ENCODE data around the gene SH2B3. TPM values are rescaled to one million over a fixed set of nuclear protein-coding genes. Genes with fewer than 3 reads are reported as not detected.

Gene SH2B3
- polyA plus RNA-seq, 1 experiment, result 21.6 TPM

DNA sequence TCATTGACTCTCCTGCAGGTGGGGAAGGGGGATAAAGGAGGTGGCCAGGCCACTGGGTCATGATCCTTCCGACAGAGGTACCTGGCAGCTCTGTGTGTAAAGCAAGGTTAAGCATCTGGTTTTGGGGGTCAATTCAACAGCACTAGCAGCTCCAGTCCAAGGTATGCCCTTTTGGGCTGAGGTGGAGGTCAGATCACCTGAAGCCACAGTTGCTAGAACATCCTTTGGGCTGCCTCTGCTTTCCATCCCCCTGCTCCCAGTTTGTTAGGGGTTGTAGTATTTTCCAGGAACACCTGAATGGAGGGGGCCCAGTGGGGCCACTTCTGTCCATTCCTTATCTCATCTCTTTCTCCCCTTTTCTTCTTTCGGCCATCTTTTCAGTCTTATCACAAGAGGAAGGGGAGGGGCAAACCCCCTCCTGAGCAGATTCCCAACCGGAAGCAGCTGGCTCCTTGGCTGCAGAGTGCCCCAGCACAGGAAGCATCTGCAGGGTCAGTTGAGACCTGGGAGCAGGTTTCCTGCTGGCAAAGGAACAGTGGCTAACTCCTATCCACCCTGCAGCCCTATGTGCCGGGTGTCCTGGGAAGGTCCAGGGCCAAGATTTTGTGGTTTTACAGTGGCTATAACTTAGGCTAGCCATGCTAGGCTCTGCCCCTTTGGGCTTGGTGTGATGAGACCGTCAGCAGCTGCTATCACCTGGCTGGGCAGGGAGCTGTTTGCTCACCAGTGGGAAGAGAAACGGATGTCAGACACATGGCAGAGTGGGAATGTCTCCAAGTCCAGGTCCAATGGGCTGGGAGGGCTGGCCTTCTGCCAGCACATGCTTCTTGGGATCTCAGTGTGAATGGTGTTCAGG, 40.2 kb downstream of the SH2B3 start:
- peak; percentile 30 for DNase-seq (ENCODE audit: low read depth, low spot score)
- ChIA-PET CTCF (interaction anchor here (2.0 kb wide), 1 partner anchor 49 kb away, joined by 11 read pairs; no protein-coding TSS in a partner anchor), POLR2A (interaction anchor here (0.8 to 1.9 kb wide), 2 partner anchors 8 to 11 kb away, joined by 5 read pairs; no protein-coding TSS in a partner anchor)
- no peaks in the 10 kb centered on the region for H3K9me3 ChIP-seq (ENCODE audit: control insufficient read depth, insufficient read depth, low read length)
- H3K27me3 ChIP-seq (ENCODE audit: control insufficient read depth, insufficient read depth, low read length), result no peaks in the 10 kb centered on the region
- TF ChIP-seq, protein P1, sequence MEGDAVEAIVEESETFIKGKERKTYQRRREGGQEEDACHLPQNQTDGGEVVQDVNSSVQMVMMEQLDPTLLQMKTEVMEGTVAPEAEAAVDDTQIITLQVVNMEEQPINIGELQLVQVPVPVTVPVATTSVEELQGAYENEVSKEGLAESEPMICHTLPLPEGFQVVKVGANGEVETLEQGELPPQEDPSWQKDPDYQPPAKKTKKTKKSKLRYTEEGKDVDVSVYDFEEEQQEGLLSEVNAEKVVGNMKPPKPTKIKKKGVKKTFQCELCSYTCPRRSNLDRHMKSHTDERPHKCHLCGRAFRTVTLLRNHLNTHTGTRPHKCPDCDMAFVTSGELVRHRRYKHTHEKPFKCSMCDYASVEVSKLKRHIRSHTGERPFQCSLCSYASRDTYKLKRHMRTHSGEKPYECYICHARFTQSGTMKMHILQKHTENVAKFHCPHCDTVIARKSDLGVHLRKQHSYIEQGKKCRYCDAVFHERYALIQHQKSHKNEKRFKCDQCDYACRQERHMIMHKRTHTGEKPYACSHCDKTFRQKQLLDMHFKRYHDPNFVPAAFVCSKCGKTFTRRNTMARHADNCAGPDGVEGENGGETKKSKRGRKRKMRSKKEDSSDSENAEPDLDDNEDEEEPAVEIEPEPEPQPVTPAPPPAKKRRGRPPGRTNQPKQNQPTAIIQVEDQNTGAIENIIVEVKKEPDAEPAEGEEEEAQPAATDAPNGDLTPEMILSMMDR (IDR thresholded peaks at IDR 0.05; ENCODE audit: low read depth, low read length), result no peak
- H3K27ac ChIP-seq (ENCODE audit: low read depth, low read length), result peak overlapping the region; percentile 52
- H3K4me3 ChIP-seq (ENCODE audit: low read depth, low read length), result no peak overlapping the region

DNA sequence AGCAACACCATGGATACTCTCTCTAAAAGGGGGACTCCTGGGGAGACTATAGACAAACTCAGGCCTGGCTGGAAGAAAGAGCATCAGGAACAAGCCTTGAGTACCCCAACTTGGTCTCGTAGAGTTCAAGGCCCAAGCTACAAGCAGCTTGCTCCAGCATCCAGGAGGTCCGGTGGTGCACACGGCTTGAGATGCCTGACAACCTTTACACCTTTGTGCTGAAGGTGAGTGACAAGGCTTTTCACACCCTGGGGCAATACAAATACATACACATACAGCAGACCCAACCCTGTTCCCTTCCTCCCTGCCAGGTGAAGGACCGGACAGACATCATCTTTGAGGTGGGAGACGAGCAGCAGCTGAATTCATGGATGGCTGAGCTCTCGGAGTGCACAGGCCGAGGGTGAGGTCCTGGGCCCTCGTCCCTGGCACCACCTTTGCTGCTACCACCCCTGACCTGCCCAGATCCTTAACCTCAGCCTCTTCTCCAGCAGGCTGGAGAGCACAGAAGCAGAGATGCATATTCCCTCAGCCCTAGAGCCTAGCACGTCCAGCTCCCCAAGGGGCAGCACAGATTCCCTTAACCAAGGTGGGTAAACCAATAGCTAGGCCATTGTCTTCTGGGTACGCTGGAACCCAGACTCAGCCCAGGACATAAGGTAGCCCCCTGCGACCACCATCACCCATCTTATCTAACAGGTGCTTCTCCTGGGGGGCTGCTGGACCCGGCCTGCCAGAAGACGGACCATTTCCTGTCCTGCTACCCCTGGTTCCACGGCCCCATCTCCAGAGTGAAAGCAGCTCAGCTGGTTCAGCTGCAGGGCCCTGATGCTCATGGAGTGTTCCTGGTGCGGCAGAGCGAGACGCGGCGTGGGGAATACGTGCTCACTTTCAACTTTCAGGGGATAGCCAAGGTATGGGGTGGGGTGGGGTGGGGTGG, 41.2 kb downstream of the SH2B3 start:
- TF ChIP-seq, protein P1 (IDR thresholded peaks at IDR 0.05; ENCODE audit: low read depth, low read length), result no peak
- Histone ChIP-seq H3K27ac (ENCODE audit: low read depth, low read length) (peak overlapping the region; percentile 52), H3K9me3 (ENCODE audit: control insufficient read depth, insufficient read depth, low read length) (no peaks in the 10 kb centered on the region), H3K27me3 (ENCODE audit: control insufficient read depth, insufficient read depth, low read length) (no peaks in the 10 kb centered on the region), H3K4me3 (ENCODE audit: low read depth, low read length) (no peak overlapping the region)
- ChIA-PET POLR2A (interaction anchor here (1.9 kb wide), 1 partner anchor 12 kb away, joined by 5 read pairs; no protein-coding TSS in a partner anchor), CTCF (interaction anchor here (0.6 to 2.0 kb wide), 2 partner anchors 10 to 50 kb away, joined by 3 to 11 read pairs; no protein-coding TSS in a partner anchor)
- DNase-seq (ENCODE audit: low read depth, low spot score), result no peak

DNA sequence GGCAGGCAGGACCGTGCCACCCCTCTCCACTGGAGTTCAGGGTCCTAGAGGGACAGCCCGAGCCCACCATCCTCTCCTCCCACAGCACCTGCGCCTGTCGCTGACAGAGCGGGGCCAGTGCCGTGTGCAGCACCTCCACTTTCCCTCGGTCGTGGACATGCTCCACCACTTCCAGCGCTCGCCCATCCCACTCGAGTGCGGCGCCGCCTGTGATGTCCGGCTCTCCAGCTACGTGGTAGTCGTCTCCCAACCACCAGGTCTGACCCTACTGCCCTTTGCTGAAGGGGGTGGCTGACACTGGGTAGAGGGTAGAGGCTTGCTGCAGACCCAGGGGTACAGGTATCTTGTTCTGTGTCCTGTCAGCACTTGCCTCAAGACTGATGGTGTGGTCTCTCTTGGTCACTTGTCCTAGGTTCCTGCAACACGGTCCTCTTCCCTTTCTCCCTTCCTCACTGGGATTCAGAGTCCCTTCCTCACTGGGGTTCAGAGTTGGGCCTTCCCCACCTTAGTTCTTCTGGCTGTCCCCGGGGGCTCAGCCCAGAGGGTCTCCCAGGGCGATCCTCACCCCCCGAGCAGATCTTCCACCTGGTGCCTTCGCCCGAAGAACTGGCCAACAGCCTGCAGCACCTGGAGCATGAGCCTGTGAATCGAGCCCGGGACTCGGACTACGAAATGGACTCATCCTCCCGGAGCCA, 42.0 kb downstream of the SH2B3 start:
- POLR2A ChIA-PET, result no interaction called here

DNA sequence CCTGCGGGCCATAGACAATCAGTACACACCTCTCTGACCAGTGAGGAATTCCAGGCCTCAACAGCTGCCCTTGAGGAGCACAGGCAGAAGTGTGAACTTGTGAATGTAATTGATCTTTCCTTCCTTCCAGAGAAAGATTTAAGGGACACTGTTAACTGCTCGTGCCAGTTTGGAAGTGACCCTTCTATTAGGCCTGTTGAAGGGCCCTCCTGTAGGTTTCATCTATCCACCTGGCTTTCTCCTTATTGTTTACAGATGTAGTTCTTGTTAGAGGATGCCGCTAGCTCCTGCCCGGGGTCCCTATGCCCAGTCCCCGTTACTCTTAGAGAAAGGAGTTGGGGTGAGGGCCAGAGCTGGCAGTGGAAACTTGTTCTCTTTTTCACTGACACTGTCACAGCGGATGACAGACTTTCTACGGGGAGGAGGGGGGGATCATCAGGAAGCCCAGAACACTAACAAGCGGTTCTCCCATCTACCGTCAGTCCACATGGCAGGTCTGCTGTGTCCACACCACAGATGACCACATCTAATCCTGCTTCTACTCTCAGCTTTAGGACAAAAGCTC, 42.6 kb downstream of the SH2B3 start:
- TF ChIP-seq, protein P1 (IDR thresholded peaks at IDR 0.05; ENCODE audit: low read depth, low read length), result no peak
- Histone ChIP-seq H3K27ac (ENCODE audit: low read depth, low read length) (no peak overlapping the region), H3K9me3 (ENCODE audit: control insufficient read depth, insufficient read depth, low read length) (no peaks in the 10 kb centered on the region), H3K4me3 (ENCODE audit: low read depth, low read length) (no peak overlapping the region), H3K27me3 (ENCODE audit: control insufficient read depth, insufficient read depth, low read length) (no peaks in the 10 kb centered on the region)
- ChIA-PET CTCF (interaction anchor here (0.7 to 10.4 kb wide), 3 partner anchors 51 to 511 kb away, joined by 4 to 349 read pairs (median 9); no protein-coding TSS in a partner anchor), POLR2A (no interaction called here)
- DNase-seq (ENCODE audit: low read depth, low spot score), result no peak

More for the DNA sequence above, 42.0 kb downstream of the SH2B3 start:
- TF ChIP-seq, protein P1 (IDR thresholded peaks at IDR 0.05; ENCODE audit: low read depth, low read length), result no peak
- Histone ChIP-seq H3K27me3 (ENCODE audit: control insufficient read depth, insufficient read depth, low read length) (no peaks in the 10 kb centered on the region), H3K4me3 (ENCODE audit: low read depth, low read length) (no peak overlapping the region), H3K9me3 (ENCODE audit: control insufficient read depth, insufficient read depth, low read length) (no peaks in the 10 kb centered on the region), H3K27ac (ENCODE audit: low read depth, low read length) (no peak overlapping the region)
- CTCF ChIA-PET, result interaction anchor here (0.6 to 10.4 kb wide), 2 partner anchors 9 to 50 kb away, joined by 3 to 349 read pairs; no protein-coding TSS in a partner anchor
- DNase-seq (ENCODE audit: low read depth, low spot score), result no peak

Measured in AG04450 (cell line).